Thyroid gland (tissue), 4 donors: ENCODE data around the gene CHST1.

Source experiments
- POLR2A ChIP-seq, 2 donors: fragments of 450-650 bp; IDR thresholded peaks; one replicate each; pipeline ENCODE4 v1.6.1; 2017; ENCODE audit warnings: antibody characterized with exemption in 2 of 2, mild to moderate bottlenecking in 2 of 2, moderate library complexity in 1 of 2
- TF ChIP-seq, protein P1 (sequence below), 6 experiments: fragments of 200-600 bp in 3 of 6; fragments of 450-650 bp in 3 of 6; sonication (generic) in 3 of 6; IDR thresholded peaks; one replicate each; pipeline ENCODE4 v1.5.1; 2016 to 2019; ENCODE audit warnings: antibody characterized with exemption in 6 of 6, mild to moderate bottlenecking in 2 of 6, inconsistent platforms in 1 of 6, moderate library complexity in 1 of 6

DNA sequence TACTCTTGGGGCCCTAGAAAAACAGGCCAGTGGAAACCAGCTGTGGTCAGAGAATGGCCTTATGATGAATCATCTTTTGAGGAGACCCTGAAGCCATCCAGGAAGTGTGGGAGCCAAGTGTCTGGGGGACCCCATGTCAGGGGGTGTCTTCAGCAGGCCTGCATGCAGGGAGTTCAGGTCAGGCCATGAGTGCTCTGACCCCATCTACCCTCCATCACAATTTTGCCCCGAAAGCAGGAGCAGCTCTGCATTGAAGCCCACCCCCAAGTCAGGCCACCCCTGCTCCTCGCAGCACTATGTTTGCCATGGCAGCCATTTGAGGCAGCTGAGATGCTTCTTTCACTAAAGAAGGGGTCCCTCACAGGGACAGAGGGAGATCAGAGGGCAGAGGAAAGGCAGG is 41.3 kb downstream of the CHST1 start:
- TF ChIP-seq, protein P1, sequence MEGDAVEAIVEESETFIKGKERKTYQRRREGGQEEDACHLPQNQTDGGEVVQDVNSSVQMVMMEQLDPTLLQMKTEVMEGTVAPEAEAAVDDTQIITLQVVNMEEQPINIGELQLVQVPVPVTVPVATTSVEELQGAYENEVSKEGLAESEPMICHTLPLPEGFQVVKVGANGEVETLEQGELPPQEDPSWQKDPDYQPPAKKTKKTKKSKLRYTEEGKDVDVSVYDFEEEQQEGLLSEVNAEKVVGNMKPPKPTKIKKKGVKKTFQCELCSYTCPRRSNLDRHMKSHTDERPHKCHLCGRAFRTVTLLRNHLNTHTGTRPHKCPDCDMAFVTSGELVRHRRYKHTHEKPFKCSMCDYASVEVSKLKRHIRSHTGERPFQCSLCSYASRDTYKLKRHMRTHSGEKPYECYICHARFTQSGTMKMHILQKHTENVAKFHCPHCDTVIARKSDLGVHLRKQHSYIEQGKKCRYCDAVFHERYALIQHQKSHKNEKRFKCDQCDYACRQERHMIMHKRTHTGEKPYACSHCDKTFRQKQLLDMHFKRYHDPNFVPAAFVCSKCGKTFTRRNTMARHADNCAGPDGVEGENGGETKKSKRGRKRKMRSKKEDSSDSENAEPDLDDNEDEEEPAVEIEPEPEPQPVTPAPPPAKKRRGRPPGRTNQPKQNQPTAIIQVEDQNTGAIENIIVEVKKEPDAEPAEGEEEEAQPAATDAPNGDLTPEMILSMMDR (IDR thresholded peaks at IDR 0.05): no peak
- TF ChIP-seq POLR2A (IDR thresholded peaks at IDR 0.05): no peak
